H1 (cell line): Measurements from ENCODE around the gene HHAT. TPM values are rescaled to one million over a fixed set of nuclear protein-coding genes. Genes with fewer than 3 reads are reported as not detected.

ENCODE experiments used
- CTCF ChIA-PET: fragments of 300-600 bp; sonication (Branson Sonifier 250); formaldehyde crosslinking; loops from one replicate; lab custom pipeline; 2021; ENCODE audit not compliant: partially characterized antibody; lab: Charles Lee
- POLR2A ChIA-PET: fragments of 300-600 bp; sonication (Branson Sonifier 250); formaldehyde crosslinking; loops from one replicate; lab custom pipeline; 2021; ENCODE audit warnings: inconsistent platforms; ENCODE audit not compliant: partially characterized antibody; lab: Charles Lee
- DNase-seq, 2 experiments: peaks; one replicate each; pipeline versions ENCODE4 v3.0.0 to v3.0.0-alpha.2; 2010 to 2022; ENCODE audit warnings: low spot score in 2 of 2, low read depth in 1 of 2, mixed read lengths in 1 of 2
- FAIRE-seq: peaks from 2 replicates; lab custom pipeline; 2011; peaks lifted over from hg19 to GRCh38; lab: Jason Lieb, UNC
- H2AFZ ChIP-seq: 2 replicates; pipeline ENCODE4 v1.8.1; 2012; ENCODE audit warnings: low read length, inconsistent platforms
- H2AK5ac ChIP-seq: 2 replicates; pipeline ENCODE4 v1.6.1; 2013; ENCODE audit warnings: low read depth, low read length
- H2BK120ac ChIP-seq: replicated peaks from 2 replicates; pipeline ENCODE3; 2013; ENCODE audit warnings: low read depth, low read length, inconsistent platforms
- H2BK12ac ChIP-seq: 2 replicates; pipeline ENCODE4 v1.6.1; 2013; ENCODE audit warnings: low read depth, low read length
- H2BK15ac ChIP-seq: 2 replicates; pipeline ENCODE4 v1.6.1; 2013; ENCODE audit warnings: low read length
- H2BK20ac ChIP-seq: 2 replicates; pipeline ENCODE4 v1.6.1; 2013; ENCODE audit warnings: low read length
- H2BK5ac ChIP-seq: 2 replicates; pipeline ENCODE4 v1.6.1; 2013; ENCODE audit warnings: low read depth, low read length
- H3K14ac ChIP-seq: 2 replicates; pipeline ENCODE4 v1.6.1; 2013; ENCODE audit warnings: inconsistent platforms; ENCODE audit not compliant: insufficient read length
- H3K18ac ChIP-seq: 2 replicates; pipeline ENCODE4 v1.6.1; 2013; ENCODE audit warnings: low read length; ENCODE audit errors: extremely low read depth
- H3K23ac ChIP-seq: 2 replicates; pipeline ENCODE4 v1.6.1; 2013; ENCODE audit warnings: inconsistent platforms; ENCODE audit not compliant: insufficient read length
- H3K23me2 ChIP-seq: 2 replicates; pipeline ENCODE4 v1.6.1; 2013; ENCODE audit warnings: low read depth, low read length
- H3K27ac ChIP-seq: 2 replicates; pipeline ENCODE4 v1.6.1; 2011; ENCODE audit warnings: low read depth, low read length, inconsistent platforms
- H3K27me3 ChIP-seq, 4 experiments: replicated peaks in 1 of 4; 1 replicate in 1 of 4; 2 replicates in 3 of 4; pipeline versions ENCODE4 v1.6.1 to v1.8.1; 2011 to 2013; ENCODE audit warnings: low read length in 3 of 4, mild to moderate bottlenecking in 3 of 4, inconsistent platforms in 2 of 4, mixed read lengths in 2 of 4, moderate library complexity in 1 of 4; ENCODE audit not compliant: control insufficient read depth in 3 of 4, insufficient read depth in 3 of 4; ENCODE audit errors: extremely low read depth in 1 of 4
- H3K36me3 ChIP-seq, 4 experiments: 2 replicates each; pipeline versions ENCODE4 v1.6.1 to v1.8.1; 2011 to 2013; ENCODE audit warnings: mild to moderate bottlenecking in 4 of 4, low read length in 3 of 4, moderate library complexity in 2 of 4, control low read depth in 1 of 4, inconsistent platforms in 1 of 4; ENCODE audit not compliant: insufficient read depth in 4 of 4, control insufficient read depth in 2 of 4
- H3K4ac ChIP-seq: replicated peaks from 2 replicates; pipeline ENCODE3; 2013; ENCODE audit warnings: low read length, low read depth, mixed read lengths, inconsistent platforms; ENCODE audit not compliant: insufficient read length
- H3K4me1 ChIP-seq, 4 experiments: replicated peaks in 1 of 4; 1 replicate in 1 of 4; 2 replicates in 3 of 4; pipeline versions ENCODE4 v1.6.1 to v1.8.1; 2011 to 2013; ENCODE audit warnings: low read length in 3 of 4, inconsistent platforms in 2 of 4, mixed read lengths in 1 of 4; ENCODE audit not compliant: insufficient read depth in 4 of 4, control insufficient read depth in 3 of 4
- H3K4me2 ChIP-seq, 2 experiments: 2 replicates each; pipeline versions ENCODE4 v1.6.1 to v1.8.1; 2011 to 2013; ENCODE audit warnings: low read depth in 2 of 2, low read length in 2 of 2, control low read depth in 1 of 2, inconsistent platforms in 1 of 2, mild to moderate bottlenecking in 1 of 2; ENCODE audit not compliant: insufficient read depth in 1 of 2
- H3K4me3 ChIP-seq, 4 experiments: fragments of 200-600, 300-600 bp in 1 of 4; sonication (generic), shearing (Covaris generic), sonication (Bioruptor Twin) in 1 of 4; 2 replicates each; pipeline versions ENCODE4 v1.5.1 to v1.8.1; 2011 to 2016; ENCODE audit warnings: low read length in 4 of 4, low read depth in 3 of 4, control low read depth in 2 of 4, inconsistent platforms in 2 of 4, mild to moderate bottlenecking in 2 of 4, mixed read lengths in 1 of 4, moderate library complexity in 1 of 4; ENCODE audit not compliant: insufficient read depth in 2 of 4; ENCODE audit errors: extremely low read depth in 1 of 4
- H3K56ac ChIP-seq: replicated peaks from 2 replicates; pipeline ENCODE3; 2013; ENCODE audit warnings: low read depth, mild to moderate bottlenecking, mixed read lengths, low read length, inconsistent platforms; ENCODE audit not compliant: insufficient read length
- H3K79me1 ChIP-seq: 2 replicates; pipeline ENCODE4 v1.6.1; 2013; ENCODE audit warnings: low read depth, low read length, control low read depth
- H3K79me2 ChIP-seq, 2 experiments: 2 replicates each; pipeline versions ENCODE4 v1.6.1 to v1.8.1; 2012 to 2013; ENCODE audit warnings: low read length in 2 of 2, mild to moderate bottlenecking in 2 of 2, inconsistent platforms in 1 of 2; ENCODE audit not compliant: insufficient read depth in 2 of 2, control insufficient read depth in 1 of 2
- H3K9ac ChIP-seq, 4 experiments: replicated peaks in 1 of 4; 1 replicate in 1 of 4; 2 replicates in 3 of 4; pipeline versions ENCODE4 v1.6.1 to v1.8.1; 2011 to 2013; ENCODE audit warnings: low read depth in 3 of 4, low read length in 3 of 4, control low read depth in 2 of 4, mild to moderate bottlenecking in 2 of 4, moderate library complexity in 2 of 4, inconsistent platforms in 1 of 4; ENCODE audit errors: extremely low read depth in 1 of 4
- H3K9me3 ChIP-seq, 2 experiments: 2 replicates each; pipeline versions ENCODE4 v1.6.1 to v1.8.1; 2012 to 2013; ENCODE audit warnings: mild to moderate bottlenecking in 2 of 2, moderate library complexity in 2 of 2, control low read depth in 1 of 2, inconsistent platforms in 1 of 2, low read depth in 1 of 2, low read length in 1 of 2, mixed read lengths in 1 of 2; ENCODE audit not compliant: insufficient read depth in 2 of 2
- H4K20me1 ChIP-seq, 2 experiments: replicated peaks in 1 of 2; 2 replicates each; pipeline versions ENCODE3 to v1.8.1; 2011 to 2013; ENCODE audit warnings: inconsistent platforms in 2 of 2, low read length in 2 of 2, mild to moderate bottlenecking in 1 of 2; ENCODE audit not compliant: insufficient read depth in 2 of 2, control insufficient read depth in 1 of 2
- H4K5ac ChIP-seq: 2 replicates; pipeline ENCODE4 v1.6.1; 2013; ENCODE audit warnings: low read length, low read depth, mixed read lengths, inconsistent platforms; ENCODE audit not compliant: insufficient read length
- H4K8ac ChIP-seq: 2 replicates; pipeline ENCODE4 v1.8.0; 2013; ENCODE audit warnings: mild to moderate bottlenecking, moderate library complexity, low read length, inconsistent platforms; ENCODE audit not compliant: insufficient read depth; ENCODE audit errors: extremely low read depth
- H4K91ac ChIP-seq: replicated peaks from 2 replicates; pipeline ENCODE3; 2013; ENCODE audit warnings: low read length, mixed read lengths, inconsistent platforms; ENCODE audit not compliant: insufficient read length
- ATF2 ChIP-seq: IDR thresholded peaks from 2 replicates; pipeline ENCODE4 v1.6.1; 2012; ENCODE audit warnings: low read length, inconsistent platforms
- CEBPB ChIP-seq: IDR thresholded peaks from 2 replicates; pipeline ENCODE4 v1.6.1; 2012; ENCODE audit warnings: low read depth, low read length
- FOSL1 ChIP-seq: IDR thresholded peaks from 2 replicates; pipeline ENCODE4 v1.6.1; 2011; ENCODE audit warnings: mild to moderate bottlenecking, low read depth, low read length, moderate library complexity; ENCODE audit not compliant: insufficient read depth
- NRF1 ChIP-seq: IDR thresholded peaks from 2 replicates; pipeline ENCODE4 v1.6.1; 2011; ENCODE audit warnings: mild to moderate bottlenecking, low read depth, low read length, improper control_type of control experiment
- PHF8 ChIP-seq: fragments of 200-600 bp; sonication (generic); conservative IDR thresholded peaks from 2 replicates; pipeline ENCODE4 v1.7.1; 2012; ENCODE audit warnings: low read depth, mild to moderate bottlenecking, inconsistent platforms, low read length, moderate library complexity
- POLR2AphosphoS5 ChIP-seq: IDR thresholded peaks from 2 replicates; pipeline ENCODE4 v1.6.1; 2011; ENCODE audit warnings: low read depth, low read length
- RNF2 ChIP-seq: fragments of 200-900, 300-1000 bp; sonication (generic); IDR thresholded peaks from 2 replicates; pipeline ENCODE4 v1.7.1; 2016; ENCODE audit warnings: borderline replicate concordance, low read depth, mild to moderate bottlenecking, antibody characterized with exemption, low read length; ENCODE audit not compliant: poor library complexity, severe bottlenecking; ENCODE audit errors: missing control alignments
- SIRT6 ChIP-seq: IDR thresholded peaks from one replicate; pipeline ENCODE4 v1.7.1; 2012; ENCODE audit warnings: low read length, inconsistent platforms
- SP1 ChIP-seq: IDR thresholded peaks from 2 replicates; pipeline ENCODE4 v1.6.1; 2011; ENCODE audit warnings: low read depth, low read length
- SRF ChIP-seq: IDR thresholded peaks from 2 replicates; pipeline ENCODE4 v1.6.1; 2011; ENCODE audit warnings: mild to moderate bottlenecking, low read depth, low read length, moderate library complexity
- TAF7 ChIP-seq: optimal IDR thresholded peaks from 2 replicates; pipeline ENCODE3; 2011; ENCODE audit warnings: low read depth, mild to moderate bottlenecking, inconsistent platforms, low read length, moderate library complexity, borderline replicate concordance
- YY1 ChIP-seq: IDR thresholded peaks from 2 replicates; pipeline ENCODE4 v1.6.1; 2011; ENCODE audit warnings: low read depth, mild to moderate bottlenecking, low read length
- WGBS, 2 experiments: shearing (Covaris generic) in 1 of 2; methylation state at CpG; one replicate each; pipeline versions ENCODE4 v1.1.6 to v1.1.7; 2013 to 2015; ENCODE audit warnings: low lambda C conversion rate in 2 of 2, mixed read lengths in 2 of 2, inconsistent platforms in 1 of 2, low coverage in 1 of 2, missing lambda C conversion rate in 1 of 2; ENCODE audit not compliant: insufficient replicate concordance in 2 of 2, insufficient coverage in 1 of 2, insufficient read length in 1 of 2; ENCODE audit errors: extremely low coverage in 1 of 2, missing lambda C conversion rate in 1 of 2; 5-methylcytosine and 5-hydroxymethylcytosine counted together
- polyA plus RNA-seq, 7 experiments: library from polyadenylated mRNA; depleted of rRNA in 3 of 7; stranded (reverse) in 5 of 7; unstranded in 2 of 7; fragments of >200 nt in 5 of 7; fragments of 200-250 nt in 2 of 7; gene quantifications; 1 replicate in 5 of 7; 2 replicates in 1 of 7; 4 replicates in 1 of 7; pipeline versions ENCODE4 v1.2.1 to v1.2.3, GENCODE V29; 2011 to 2013; ENCODE audit warnings: missing spikeins in 2 of 7, mixed read lengths in 2 of 7
- total RNA-seq: library from RNA; stranded (reverse); fragmentation: NEBNext Ultra II Directional; extraction: Animal tissue kit (Norgen Biotek cat#: 25700); gene quantifications from 2 replicates; pipeline ENCODE4 v1.2.1, GENCODE V29; 2021
- TF ChIP-seq, protein P1 (sequence below): IDR thresholded peaks from 2 replicates; pipeline ENCODE4 v1.6.1; 2012; ENCODE audit warnings: inconsistent platforms

The HHAT gene
- total and polyA plus RNA-seq, 2 of the 8 experiments (the other 6 are each of a cell fraction or from before 2014, with no cell fraction given): 0.15 to 0.51 TPM

DNA sequence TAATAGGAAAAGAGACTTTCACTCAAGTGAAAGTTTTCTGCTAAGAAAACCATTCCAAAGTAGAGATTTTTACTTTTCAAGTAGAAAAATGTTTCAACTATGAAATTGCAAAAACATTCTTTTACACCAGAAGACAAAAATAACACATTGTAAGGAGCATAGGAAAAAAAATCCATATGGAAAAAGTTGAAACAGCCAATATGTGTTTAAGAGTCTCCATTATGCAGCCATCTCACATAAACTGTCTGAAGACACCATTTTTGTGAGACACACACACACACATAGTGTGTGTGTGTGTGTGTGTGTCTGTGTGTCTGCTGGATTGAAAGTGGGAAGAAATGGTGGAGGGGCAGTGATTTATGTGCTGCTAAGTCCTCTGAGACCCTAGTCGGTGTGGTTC is 162.1 kb downstream of the HHAT start:
- Histone ChIP-seq H3K4me1 (no peaks in the 10 kb centered on the region), H3K36me3 (no peaks in the 10 kb centered on the region), H3K79me1 (no peaks in the 10 kb centered on the region), H2BK20ac (no peak overlapping the region), H4K5ac (no peak overlapping the region), H2BK15ac (no peak overlapping the region), H4K8ac (no peak overlapping the region), H3K23ac (no peak overlapping the region), H3K4me2 (no peak overlapping the region), H3K23me2 (no peaks in the 10 kb centered on the region; the same call in 1 of the 2 replicates), H2BK5ac (no peak overlapping the region), H3K27me3 (no peaks in the 10 kb centered on the region), H3K9ac (no peak overlapping the region), H3K18ac (no peak overlapping the region), H3K56ac (no peak overlapping the region), H3K4ac (no peak overlapping the region), H3K14ac (no peak overlapping the region), H3K4me3 (no peak overlapping the region), H2BK120ac (no peak overlapping the region), H2AK5ac (no peak overlapping the region), H3K79me2 (no peaks in the 10 kb centered on the region), H4K20me1 (no peaks in the 10 kb centered on the region), H3K9me3 (no peaks in the 10 kb centered on the region), H2BK12ac (no peak overlapping the region), H4K91ac (no peak overlapping the region), H2AFZ (no peak overlapping the region), H3K27ac (no peak overlapping the region)
- WGBS, 2 experiments: 87% methylated on average over 1 of the region's 1 CpG; no CpG with 5 or more reads in 1 of the 2 experiments
- DNase-seq: no peak
- ChIA-PET CTCF (no interaction called here), POLR2A (interaction anchor here (0.8 kb wide), 1 partner anchor 9 kb away, joined by 5 read pairs; no protein-coding TSS in a partner anchor)
- FAIRE-seq: no peak
- no peak for TF ChIP-seq SIRT6
- TF ChIP-seq SP1: no peak
- TF ChIP-seq RNF2: no peak
- TF ChIP-seq CEBPB: no peak
- TF ChIP-seq, protein P1, sequence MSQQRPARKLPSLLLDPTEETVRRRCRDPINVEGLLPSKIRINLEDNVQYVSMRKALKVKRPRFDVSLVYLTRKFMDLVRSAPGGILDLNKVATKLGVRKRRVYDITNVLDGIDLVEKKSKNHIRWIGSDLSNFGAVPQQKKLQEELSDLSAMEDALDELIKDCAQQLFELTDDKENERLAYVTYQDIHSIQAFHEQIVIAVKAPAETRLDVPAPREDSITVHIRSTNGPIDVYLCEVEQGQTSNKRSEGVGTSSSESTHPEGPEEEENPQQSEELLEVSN: no peak
- no peak for TF ChIP-seq TAF7
- no peak for TF ChIP-seq ATF2
- no peak for TF ChIP-seq FOSL1
- no peak for TF ChIP-seq SRF
- TF ChIP-seq NRF1: no peak
- no peak for TF ChIP-seq YY1
- TF ChIP-seq PHF8: no peak
- no peak for TF ChIP-seq POLR2AphosphoS5
